Keratinocyte (primary cell): ENCODE data around the gene TMEM201. TPM values are rescaled to one million over a fixed set of nuclear protein-coding genes. Genes with fewer than 3 reads are reported as not detected.
A peak's percentile ranks its signal among the peaks of the same experiment; 100 is the strongest.

Experiments
- DNase-seq: peaks from one replicate; pipeline ENCODE4 v3.0.0-alpha.2; 2011; ENCODE audit warnings: low read depth, missing footprints, low spot score
- FAIRE-seq: peaks from 2 replicates; lab custom pipeline; 2011; peaks lifted over from hg19 to GRCh38; lab: Jason Lieb, UNC
- H2AFZ ChIP-seq: 2 replicates; pipeline ENCODE4 v1.6.0; 2012; ENCODE audit warnings: low read length, control low read depth, inconsistent platforms; ENCODE audit not compliant: control insufficient read depth
- H3K27ac ChIP-seq: 2 replicates; pipeline ENCODE4 v1.5.1; 2011; ENCODE audit warnings: low read length; ENCODE audit not compliant: control insufficient read depth, insufficient read depth
- H3K27me3 ChIP-seq: 3 replicates; pipeline ENCODE4 v1.6.0; 2011; ENCODE audit warnings: low read length; ENCODE audit not compliant: control insufficient read depth, insufficient read depth; ENCODE audit errors: extremely low read depth
- H3K36me3 ChIP-seq, 2 experiments: 2 replicates in 1 of 2; 3 replicates in 1 of 2; pipeline ENCODE4 v1.5.1; 2011; ENCODE audit warnings: low read length in 2 of 2, mild to moderate bottlenecking in 1 of 2; ENCODE audit not compliant: control insufficient read depth in 2 of 2, insufficient read depth in 2 of 2; ENCODE audit errors: extremely low read depth in 1 of 2
- H3K4me1 ChIP-seq: 3 replicates; pipeline ENCODE4 v1.5.1; 2011; ENCODE audit warnings: low read length; ENCODE audit not compliant: control insufficient read depth, insufficient read depth; ENCODE audit errors: extremely low read depth
- H3K4me2 ChIP-seq: 3 replicates; pipeline ENCODE4 v1.6.0; 2011; ENCODE audit warnings: low read depth, low read length; ENCODE audit not compliant: control insufficient read depth, insufficient read depth; ENCODE audit errors: extremely low read depth
- H3K4me3 ChIP-seq, 3 experiments: fragments of 200-600 bp in 1 of 3; sonication (generic) in 1 of 3; 2 replicates in 2 of 3; 3 replicates in 1 of 3; pipeline ENCODE4 v1.5.1; 2011 to 2016; ENCODE audit warnings: low read length in 3 of 3, mild to moderate bottlenecking in 3 of 3, control low read depth in 2 of 3, inconsistent platforms in 1 of 3, low read depth in 1 of 3, mixed read lengths in 1 of 3, mixed run types in 1 of 3, moderate library complexity in 1 of 3; ENCODE audit not compliant: control insufficient read depth in 2 of 3, insufficient read depth in 2 of 3; ENCODE audit errors: extremely low read depth in 1 of 3
- H3K79me2 ChIP-seq: 2 replicates; pipeline ENCODE4 v1.6.0; 2012; ENCODE audit warnings: low read length; ENCODE audit not compliant: control insufficient read depth, insufficient read depth
- H3K9ac ChIP-seq: 3 replicates; pipeline ENCODE4 v1.6.0; 2011; ENCODE audit warnings: low read length; ENCODE audit not compliant: control insufficient read depth, insufficient read depth; ENCODE audit errors: extremely low read depth
- H3K9me1 ChIP-seq: 3 replicates; pipeline ENCODE4 v1.6.0; 2011; ENCODE audit warnings: low read length; ENCODE audit not compliant: control insufficient read depth, insufficient read depth; ENCODE audit errors: extremely low read depth
- H3K9me3 ChIP-seq: 2 replicates; pipeline ENCODE4 v1.5.1; 2012; ENCODE audit warnings: low read depth, low read length; ENCODE audit not compliant: control insufficient read depth
- H4K20me1 ChIP-seq: 3 replicates; pipeline ENCODE4 v1.6.0; 2011; ENCODE audit warnings: low read length; ENCODE audit not compliant: control insufficient read depth, insufficient read depth; ENCODE audit errors: extremely low read depth
- CTCF ChIP-seq, 3 experiments: IDR thresholded peaks in 1 of 3; conservative IDR thresholded peaks in 1 of 3; optimal IDR thresholded peaks in 1 of 3; 2 replicates in 2 of 3; 3 replicates in 1 of 3; pipeline versions ENCODE3 to v1.5.1; 2011; ENCODE audit warnings: low read length in 3 of 3, mild to moderate bottlenecking in 3 of 3, moderate library complexity in 2 of 3, control low read depth in 1 of 3, inconsistent platforms in 1 of 3; ENCODE audit not compliant: insufficient read depth in 2 of 3; ENCODE audit errors: extremely low read depth in 1 of 3
- EZH2 ChIP-seq: IDR thresholded peaks from one replicate; pipeline ENCODE4 v1.6.1; 2012; ENCODE audit warnings: inconsistent platforms, mild to moderate bottlenecking, low read length, moderate library complexity
- dilution Hi-C: fragments of 300-500 bp; cut with MboI; formaldehyde crosslinking; loops from one replicate; pipeline ENCODE4 v1.7.0; 2020; ENCODE audit warnings: low sequenced_read_pairs; ENCODE audit not compliant: extremely low pct_ligation_motif_present
- polyA plus RNA-seq, 5 experiments: library from polyadenylated mRNA; depleted of rRNA in 3 of 5; stranded (reverse) in 3 of 5; stranded (forward) in 1 of 5; unstranded in 1 of 5; fragments of >200 nt; gene quantifications; 1 replicate in 1 of 5; 2 replicates in 3 of 5; 3 replicates in 1 of 5; pipeline versions ENCODE4 v1.2.1 to v1.2.3, GENCODE V29; 2011 to 2012; ENCODE audit warnings: missing spikeins in 2 of 5, low read depth in 1 of 5, low replicate concordance in 1 of 5

The TMEM201 gene
- polyA plus RNA-seq, 1 donor (not counting 4 experiments of a cell fraction or from before 2014, with no cell fraction given): 1.5 TPM

DNA sequence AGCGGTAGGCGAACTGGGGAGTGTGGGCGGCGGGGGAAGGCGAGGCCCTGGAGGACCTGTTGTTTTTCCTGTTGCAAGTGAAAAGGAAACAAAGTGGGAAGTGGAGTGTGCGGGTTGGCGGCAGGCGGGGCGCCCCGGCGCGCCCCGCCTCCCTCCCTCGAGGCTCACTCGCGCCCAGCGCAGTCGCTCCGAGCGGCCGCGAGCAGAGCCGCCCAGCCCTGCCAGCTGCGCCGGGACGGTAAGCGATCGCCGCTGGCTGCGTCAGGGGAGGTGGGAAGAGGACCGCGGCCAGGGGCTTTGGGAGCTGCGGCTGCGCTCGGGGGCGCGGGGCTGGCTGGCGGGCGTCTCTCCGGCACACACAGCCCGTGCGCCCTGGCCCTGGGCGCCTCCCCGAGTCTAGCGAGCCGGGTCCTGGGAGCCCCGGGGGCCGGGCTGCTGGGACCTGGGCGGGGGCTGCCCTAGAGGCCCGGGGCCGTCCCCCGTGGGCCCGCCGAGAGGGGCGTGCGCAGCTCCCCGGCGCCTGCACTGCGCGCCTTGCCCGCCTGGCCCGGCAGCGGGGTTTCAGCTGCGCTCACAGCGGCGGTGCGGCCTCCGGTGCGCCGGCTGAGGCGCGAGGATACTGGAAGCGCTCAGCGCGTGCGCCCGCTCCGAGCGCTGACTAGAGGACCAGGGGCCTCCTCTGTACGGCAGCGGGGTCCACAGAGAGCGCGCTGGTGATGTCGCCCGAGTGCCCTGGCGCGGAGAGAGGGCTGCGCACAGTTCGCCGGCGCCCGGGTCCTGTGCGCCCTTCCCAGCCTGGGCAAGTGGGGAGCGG is 63.1 kb downstream of the TMEM201 start, which contains the start of gene PIK3CD:
Gene PIK3CD, plus strand, starts transcription at position 167 of the 814 bp plus-strand sequence. CDS start 58,725 bp downstream, outside the sequence.
- H3K4me2 ChIP-seq: peak within 1 kb of the TSS; percentile 70
- no peaks in the 10 kb centered on the region for H4K20me1 ChIP-seq
- no peaks in the 10 kb centered on the region for H3K9me1 ChIP-seq
- dilution Hi-C loops: no loop called here
- H3K27me3 ChIP-seq: peaks cover 26% of the 10 kb centered on the region
- H3K4me1 ChIP-seq: peaks cover 4% of the 10 kb centered on the region
- H3K36me3 ChIP-seq: no peaks in the 10 kb centered on the region
- H3K27ac ChIP-seq: no peak within 1 kb of the TSS
- no peak for FAIRE-seq
- no peak within 1 kb of the TSS for H3K9ac ChIP-seq
- DNase-seq: no peak
- no peak for TF ChIP-seq CTCF (optimal IDR thresholded peaks at IDR 0.05 in 1 of 3, IDR thresholded peaks at IDR 0.05 in 1 of 3, conservative IDR thresholded peaks at IDR 0.05 in 1 of 3; ENCODE audit: extremely low read depth in 1 of 3, insufficient read depth in 2 of 3, low read length in 3 of 3)
- TF ChIP-seq EZH2: no peak
- peak within 1 kb of the TSS; percentile 42 to 54 (median 48) for H3K4me3 ChIP-seq
- peak within 1 kb of the TSS; percentile 19 for H2AFZ ChIP-seq
- H3K79me2 ChIP-seq: no peaks in the 10 kb centered on the region
- H3K9me3 ChIP-seq: no peaks in the 10 kb centered on the region

DNA sequence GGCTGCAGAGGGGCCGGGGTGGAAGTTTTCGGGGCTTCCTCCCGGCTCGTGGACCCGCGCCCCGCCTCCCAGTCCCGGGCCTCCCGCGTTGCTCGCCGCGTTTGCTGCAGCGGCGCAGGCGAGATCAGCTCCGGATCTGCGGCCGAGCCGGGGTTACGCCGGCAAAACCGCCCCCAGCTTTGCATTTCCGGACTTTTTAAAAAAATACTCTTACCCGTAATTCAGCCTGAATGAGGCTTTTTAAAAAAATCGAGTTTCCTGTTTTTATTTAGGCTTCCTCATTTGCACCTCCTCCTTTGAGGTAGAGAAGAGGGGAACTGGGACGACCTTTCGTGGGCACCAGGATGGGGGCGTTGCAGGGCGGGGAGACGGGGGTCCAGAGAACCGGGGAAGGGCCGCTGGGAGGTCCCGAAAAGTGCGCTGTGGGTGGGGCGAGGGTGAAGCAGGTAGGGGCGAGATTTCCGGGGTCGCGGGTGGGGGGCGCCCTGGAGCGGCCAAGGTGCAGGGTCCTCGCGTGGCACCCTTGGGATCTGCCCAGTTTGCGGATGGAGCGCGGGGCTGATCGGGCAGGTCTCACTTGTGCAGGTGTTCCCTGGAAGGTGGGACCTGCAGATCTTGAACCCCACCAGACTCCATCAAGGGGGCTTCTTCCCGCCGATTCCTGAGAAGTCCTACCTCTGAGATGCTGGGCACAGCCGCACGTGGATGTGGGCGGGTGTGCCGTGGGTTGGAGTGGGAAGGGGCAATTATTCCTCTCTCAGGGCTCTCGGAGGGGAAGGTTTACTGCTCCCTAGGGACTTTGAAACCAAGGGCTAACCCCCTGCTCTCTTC is 63.9 kb downstream of the TMEM201 start:
- Histone ChIP-seq H3K27me3 (peaks cover 26% of the 10 kb centered on the region), H3K9me1 (no peaks in the 10 kb centered on the region), H3K27ac (no peak overlapping the region), H3K4me3 (peak overlapping the region; percentile 42 to 54 (median 48)), H3K9ac (no peak overlapping the region), H3K4me1 (peaks cover 4% of the 10 kb centered on the region), H4K20me1 (no peaks in the 10 kb centered on the region), H3K4me2 (peak overlapping the region; percentile 70), H3K79me2 (no peaks in the 10 kb centered on the region), H2AFZ (no peak overlapping the region), H3K9me3 (no peaks in the 10 kb centered on the region), H3K36me3 (no peaks in the 10 kb centered on the region)
- FAIRE-seq (no peak), DNase-seq (no peak)
- peak; percentile 2 for TF ChIP-seq EZH2
- no peak for TF ChIP-seq CTCF (optimal IDR thresholded peaks at IDR 0.05 in 1 of 3, IDR thresholded peaks at IDR 0.05 in 1 of 3, conservative IDR thresholded peaks at IDR 0.05 in 1 of 3; ENCODE audit: extremely low read depth in 1 of 3, insufficient read depth in 2 of 3, low read length in 3 of 3)
- dilution Hi-C loops: no loop called here
